ENCODE data around the gene IFT88.

IFT88 gene

DNA sequence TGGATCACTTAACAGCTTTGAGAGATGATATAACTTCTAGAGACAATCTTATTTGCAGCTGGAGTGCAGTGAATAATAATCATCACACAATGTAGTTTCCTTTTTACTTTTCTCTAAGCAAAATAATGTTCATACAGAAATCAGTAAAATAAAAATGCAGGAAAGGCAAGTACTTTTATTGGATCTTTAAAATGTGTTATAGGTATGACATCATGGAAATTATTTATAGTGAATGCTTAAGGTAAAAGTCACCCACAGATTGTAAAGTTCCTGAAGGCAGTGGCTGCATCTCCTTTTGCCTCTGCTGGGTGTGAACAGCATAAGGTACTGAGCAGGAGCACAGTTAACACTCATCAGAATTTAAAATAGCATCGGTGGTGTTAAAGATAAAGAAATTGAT lies 119.2 kb downstream of the IFT88 start:
- DNase-seq (ENCODE audit: low read depth) = no peak

- DNase-seq (ENCODE audit: low read depth) = no peak
These were observed 120.1 kb downstream of the IFT88 start for GRCh38 chr13:20686863-20687579.

DNA sequence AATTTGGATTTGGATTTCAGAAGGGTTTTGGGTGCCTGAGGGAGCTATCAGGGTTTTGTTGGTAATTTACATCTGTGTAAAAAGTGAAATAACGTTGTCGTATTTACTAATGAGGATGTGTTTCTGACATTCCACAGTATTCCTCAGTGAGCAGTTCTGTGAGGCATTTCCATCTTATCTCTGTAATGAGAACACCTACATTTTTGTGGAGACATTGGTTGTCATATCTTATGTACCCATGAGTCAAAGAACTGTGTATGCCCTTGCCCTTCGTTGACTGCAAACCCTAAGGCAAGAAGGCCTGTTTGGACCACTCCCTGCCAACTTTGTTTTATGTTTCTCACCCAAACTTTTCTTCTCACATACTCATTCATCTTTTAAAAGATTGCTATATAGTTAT lies 122.3 kb downstream of the IFT88 start:
- DNase-seq (ENCODE audit: low read depth) = no peak

GRCh38 chr13:20691616-20692015 lies 124.7 kb downstream of the IFT88 start:
- DNase-seq (ENCODE audit: low read depth) = no peak

DNA sequence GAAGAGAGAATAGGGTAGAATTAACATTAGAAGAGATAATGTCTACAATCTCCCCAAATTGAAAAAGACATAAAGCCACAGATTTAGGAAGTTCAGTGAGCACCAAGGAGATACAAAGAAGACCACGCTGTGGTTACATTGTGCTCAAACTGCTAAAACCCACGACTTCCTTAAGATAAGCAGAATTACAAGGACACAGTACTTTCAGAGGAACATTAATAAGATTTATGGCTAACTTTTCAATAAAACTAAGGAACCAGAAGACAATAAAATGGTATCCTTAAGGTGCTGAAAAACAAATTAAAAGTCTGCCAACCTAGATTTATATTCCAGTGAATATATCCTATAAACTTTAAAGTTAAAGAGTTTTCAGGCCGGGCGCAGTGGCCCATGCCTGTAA lies 129.1 kb downstream of the IFT88 start:
- no peak for DNase-seq (ENCODE audit: low read depth)

DNA sequence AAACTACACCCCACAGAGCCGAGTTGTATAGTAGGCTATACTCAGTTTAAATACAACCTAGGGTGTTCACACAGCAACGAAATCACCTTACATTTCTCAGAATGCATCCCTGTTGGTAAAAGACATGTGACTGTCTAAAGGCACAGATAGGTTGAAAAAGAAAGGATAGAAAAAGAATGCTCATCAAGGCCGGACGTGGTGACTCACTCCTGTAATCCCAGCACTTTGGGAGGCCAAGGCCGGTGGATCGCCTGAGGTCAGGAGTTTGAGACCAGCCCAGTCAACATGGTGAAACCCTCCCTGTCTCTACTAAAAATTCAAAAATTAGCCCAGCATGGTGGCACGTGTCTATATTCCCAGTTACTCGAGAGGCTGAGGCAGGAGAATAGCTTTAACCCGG lies 132.8 kb downstream of the IFT88 start:
- no peak for DNase-seq (ENCODE audit: low read depth)

DNA sequence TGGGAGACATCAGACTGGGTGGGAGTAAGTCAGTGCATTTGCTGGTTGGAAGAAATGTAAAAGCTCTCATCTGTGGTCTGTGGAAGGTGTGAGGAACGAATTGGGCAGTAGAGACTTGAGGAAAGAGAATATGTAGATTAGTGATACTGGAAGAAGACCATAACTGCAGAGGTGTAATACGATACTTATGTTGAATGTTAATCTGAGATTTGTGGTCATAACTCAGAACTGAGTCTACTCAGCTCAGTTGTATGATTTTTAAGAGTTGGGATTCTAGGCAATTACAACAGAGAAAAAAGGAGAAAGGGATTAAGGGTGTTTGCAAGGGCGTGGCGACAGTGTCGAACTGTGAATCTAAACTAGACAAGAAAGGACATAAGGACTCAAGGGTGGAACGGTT lies 133.3 kb downstream of the IFT88 start:
- no peak for DNase-seq (ENCODE audit: low read depth)

DNA sequence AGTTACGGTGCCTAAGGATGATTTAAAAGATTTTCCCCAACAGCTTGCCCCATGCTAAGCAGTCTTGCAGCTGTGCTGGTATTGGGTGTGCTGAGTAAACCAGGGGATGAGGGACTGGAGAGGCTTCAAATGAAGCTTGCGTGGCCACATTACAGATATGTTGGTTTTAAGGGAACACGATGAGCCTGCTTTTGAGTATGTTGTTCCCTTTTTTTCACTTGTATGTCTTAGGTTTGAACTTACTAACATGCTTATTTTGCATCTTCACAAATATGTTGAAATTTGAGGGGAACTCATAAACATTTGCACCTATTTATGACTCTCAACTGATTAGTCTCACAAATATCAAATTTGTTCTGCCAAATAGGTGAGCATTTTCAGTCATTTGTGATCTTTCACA lies 134.5 kb downstream of the IFT88 start:
- no peak for DNase-seq (ENCODE audit: low read depth)

DNA sequence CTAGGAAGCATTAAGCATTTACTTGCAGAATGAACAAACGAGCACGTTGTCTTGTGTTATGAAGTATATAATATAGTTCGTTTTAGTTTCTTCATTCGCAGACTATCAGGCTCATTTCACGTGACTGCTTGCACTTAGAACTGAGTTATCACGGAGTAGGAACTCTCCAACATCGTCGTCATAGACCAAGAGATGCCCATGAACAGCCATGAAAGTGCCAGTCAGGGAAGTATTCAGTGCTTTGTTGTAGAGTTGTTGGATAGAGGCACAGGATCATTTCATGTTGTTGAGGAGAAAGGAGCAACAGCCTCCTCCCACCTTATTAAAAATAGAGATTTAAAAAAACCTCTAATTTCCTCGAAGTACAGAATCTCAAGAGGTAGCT lies 135.6 kb downstream of the IFT88 start:
- DNase-seq (ENCODE audit: low read depth) = no peak

DNA sequence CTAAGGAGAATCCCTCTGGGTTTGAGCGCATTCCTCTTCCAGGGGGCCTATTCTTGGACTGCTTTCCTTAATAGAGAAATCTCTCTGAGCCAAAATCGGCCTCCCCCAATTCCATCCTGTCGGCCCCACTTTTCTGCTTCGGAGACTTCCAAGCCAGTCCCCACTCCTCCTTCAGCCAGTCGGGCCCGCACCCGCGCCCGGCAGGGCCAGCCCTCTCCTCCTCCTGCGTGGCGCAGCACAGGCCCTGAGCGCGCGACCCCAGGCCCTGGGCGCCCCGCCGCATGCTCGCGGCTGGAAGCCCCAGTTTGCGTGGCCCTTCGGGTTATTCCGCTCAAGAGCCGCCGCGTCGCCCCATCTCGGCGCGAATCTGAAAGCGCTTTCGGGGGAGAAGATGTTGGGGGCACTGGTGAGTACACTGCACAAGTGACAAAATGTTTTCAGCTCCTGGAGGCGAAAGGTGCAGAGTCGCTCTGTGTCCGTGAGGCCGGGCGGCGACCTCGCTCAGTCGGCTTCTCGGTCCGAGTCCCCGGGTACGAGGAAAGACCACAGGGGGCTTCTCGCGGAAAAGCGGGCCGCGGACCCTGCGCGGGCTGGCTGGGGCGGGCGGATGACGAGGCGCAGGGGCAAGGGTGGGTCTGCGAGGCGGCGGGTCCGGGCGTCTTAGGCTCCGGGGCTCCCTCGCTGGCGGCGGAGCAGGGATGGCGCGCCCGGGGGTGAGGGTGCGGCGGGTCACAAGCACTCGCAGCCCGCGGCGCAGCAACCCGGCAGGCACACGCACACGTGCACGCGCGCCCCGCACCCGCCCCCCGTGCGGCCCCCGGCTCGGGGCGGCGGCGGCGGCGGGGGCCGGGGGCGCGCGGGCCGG lies 136.2 kb downstream of the IFT88 start, which contains the start of gene IL17D:
TSS of gene IL17D (plus strand) at position 785 of the 865 bp plus-strand sequence. CDS start 303 bp downstream, outside the sequence.
- DNase-seq (ENCODE audit: low read depth) = no peak

DNA sequence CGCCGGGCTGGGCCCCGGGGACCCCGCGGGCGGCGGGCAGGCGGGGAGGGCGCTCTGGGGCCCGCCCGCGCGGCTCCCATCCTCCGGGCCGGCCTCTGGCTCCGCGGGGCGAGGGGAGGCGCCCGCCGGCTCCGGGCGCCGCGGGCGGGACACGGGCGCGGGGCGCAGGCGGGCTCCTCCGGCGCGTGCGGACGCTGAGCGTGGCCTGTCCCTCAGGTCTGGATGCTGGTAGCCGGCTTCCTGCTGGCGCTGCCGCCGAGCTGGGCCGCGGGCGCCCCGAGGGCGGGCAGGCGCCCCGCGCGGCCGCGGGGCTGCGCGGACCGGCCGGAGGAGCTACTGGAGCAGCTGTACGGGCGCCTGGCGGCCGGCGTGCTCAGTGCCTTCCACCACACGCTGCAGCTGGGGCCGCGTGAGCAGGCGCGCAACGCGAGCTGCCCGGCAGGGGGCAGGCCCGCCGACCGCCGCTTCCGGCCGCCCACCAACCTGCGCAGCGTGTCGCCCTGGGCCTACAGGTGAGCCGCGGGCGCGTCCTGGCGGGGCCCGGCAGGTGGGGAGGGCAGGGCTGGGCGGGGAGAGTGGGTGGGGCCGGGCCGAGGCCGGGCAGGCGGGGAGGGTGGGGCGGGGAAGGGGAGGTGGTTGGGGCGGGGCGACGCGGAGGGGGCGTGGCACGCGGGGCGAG lies 137.0 kb downstream of the IFT88 start:
- peak; percentile 42 for DNase-seq (ENCODE audit: low read depth)

DNA sequence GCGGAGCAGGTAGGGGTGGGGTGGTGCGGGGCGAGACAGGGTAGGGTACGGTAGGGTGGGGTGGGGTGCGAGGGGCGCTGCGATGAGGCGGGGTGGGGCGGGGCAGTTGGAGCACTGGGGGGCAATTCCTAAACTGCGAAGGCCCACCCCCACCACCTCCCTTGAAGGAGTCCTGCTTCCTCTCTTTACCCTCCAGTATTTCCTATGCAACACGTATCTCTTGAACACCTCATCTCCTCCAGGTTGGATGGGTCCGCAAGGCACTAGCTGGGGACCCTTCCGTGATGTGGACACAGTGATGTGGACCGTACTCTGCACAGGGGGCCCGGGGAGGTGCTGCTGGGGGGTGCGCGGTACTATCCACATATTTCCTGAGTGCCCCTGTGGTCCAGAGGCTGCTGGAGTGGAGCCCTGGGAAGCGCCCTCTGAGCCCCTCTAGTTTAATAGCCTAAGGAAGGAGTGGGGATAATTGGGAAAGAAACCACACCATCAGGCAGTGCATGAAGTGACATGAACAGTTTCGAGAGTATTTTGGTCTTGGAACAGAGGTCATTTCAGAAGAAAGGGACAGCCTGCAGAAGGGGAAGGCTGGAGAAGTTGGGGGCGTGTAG lies 137.6 kb downstream of the IFT88 start:
- DNase-seq (ENCODE audit: low read depth) = no peak

DNA sequence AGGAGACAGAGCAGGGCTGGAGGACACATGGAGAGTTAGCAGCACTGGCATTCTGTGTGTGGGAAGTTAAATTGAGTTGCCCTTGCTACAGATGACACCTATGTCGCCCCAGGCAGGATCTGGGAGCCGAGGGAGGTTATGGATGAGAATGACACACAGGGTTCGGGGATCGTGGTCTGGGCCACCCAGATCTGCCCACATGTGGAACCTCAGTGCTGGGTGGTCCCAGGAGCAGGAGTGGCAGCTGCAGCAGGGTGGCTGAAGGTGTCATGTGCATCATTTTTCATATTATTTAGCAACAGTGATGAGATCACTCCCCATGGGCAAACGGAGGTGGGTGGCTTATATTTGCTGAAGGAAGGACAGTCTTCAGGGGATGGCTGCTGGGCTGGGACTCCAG lies 139.7 kb downstream of the IFT88 start:
- DNase-seq (ENCODE audit: low read depth) = no peak

DNA sequence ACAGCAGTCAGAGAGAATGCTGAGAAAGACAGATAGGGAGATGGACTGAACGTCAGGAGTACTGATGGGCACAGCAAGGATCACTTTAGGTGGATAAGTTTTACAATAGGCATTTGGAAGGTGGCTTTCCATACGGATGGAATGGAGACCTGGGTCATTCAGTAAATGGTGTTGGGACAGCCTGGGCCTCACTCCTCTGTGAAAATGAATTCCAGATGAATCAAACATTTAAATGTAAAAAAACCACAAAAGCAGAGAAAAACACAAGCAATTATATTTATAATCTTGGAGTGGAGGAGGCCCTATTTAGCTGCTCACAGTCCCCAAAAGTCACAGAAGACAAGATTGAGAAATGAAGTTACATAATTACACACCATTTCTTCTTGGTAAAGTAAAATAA lies 141.3 kb downstream of the IFT88 start:
- DNase-seq (ENCODE audit: low read depth) = no peak

- DNase-seq (ENCODE audit: low read depth) = no peak
These were observed 142.4 kb downstream of the IFT88 start for GRCh38 chr13:20709369-20709768.

DNA sequence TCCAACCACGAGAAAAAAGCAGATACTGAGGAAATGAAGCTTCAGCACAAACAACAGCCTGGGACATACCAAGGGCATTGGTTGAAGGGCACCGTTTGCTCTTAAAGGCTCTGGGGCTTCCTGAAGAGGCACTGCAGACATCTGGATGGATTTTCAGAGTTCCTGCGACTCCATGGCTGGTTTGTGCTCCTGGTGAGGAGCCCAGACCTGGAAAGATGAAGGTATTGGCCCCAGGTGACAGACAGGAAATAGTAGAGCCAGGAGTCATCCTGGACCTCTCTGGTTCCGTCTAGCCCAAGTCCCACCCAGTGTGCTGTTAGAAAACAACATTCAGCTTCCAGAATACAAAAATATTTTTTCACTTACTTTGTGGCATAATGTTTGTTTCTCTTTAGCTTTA lies 142.8 kb downstream of the IFT88 start:
- DNase-seq (ENCODE audit: low read depth) = no peak

DNA sequence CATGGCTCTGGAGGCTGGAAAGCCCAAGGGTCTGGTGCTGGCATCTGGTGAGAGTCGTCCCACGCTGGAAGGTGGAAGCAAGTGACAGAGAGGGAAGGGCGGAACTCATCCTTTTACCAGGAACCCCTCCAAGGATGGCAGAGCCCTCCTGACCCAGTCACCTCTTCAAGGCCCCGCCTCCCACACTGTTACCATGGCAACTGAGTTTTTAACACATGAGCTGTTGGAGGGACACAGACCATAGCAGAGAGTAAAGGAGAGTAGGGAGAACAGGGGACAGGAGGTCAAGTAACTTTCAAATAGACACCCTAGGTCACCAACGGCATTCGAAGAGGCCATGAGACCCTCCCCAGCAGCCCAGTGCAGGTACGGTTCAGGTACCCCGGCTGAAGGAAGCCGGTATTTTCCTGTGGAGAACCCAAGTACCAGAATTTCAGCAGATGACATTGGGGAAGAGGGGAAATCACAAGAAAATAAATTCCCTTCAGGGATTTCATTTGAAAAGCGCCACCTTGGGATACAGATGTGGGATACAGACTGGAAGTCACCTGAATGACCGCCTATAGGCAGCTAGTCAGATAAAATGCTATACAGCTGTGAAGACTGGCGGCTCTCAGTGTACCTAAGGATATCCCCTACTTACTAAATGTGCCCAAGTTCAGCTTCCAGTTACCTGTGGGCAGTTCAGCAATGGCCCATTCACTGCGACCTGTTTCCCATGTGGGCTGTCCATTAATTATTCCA lies 144.5 kb downstream of the IFT88 start:
- DNase-seq (ENCODE audit: low read depth) = no peak

DNA sequence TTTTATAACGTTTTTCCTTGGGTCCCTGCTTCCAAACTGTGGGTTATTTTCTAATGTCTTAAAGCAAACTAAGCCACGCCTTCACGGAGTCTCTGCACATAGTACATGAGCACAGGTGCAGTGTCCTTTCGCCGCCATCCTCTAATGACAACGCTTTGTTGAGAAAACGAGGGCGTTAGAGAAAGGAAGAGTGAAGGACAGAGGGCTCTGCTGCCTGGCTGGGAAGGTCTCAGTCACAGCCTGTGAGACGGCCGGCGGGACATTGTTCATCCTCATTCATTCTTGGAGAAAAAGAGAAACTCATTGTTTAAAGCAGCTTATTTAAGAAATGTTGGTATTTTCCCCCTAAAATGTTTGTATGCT lies 146.0 kb downstream of the IFT88 start:
- no peak for DNase-seq (ENCODE audit: low read depth)

- DNase-seq (ENCODE audit: low read depth) = no peak
These were observed 146.8 kb downstream of the IFT88 start for GRCh38 chr13:20713751-20714150.

DNA sequence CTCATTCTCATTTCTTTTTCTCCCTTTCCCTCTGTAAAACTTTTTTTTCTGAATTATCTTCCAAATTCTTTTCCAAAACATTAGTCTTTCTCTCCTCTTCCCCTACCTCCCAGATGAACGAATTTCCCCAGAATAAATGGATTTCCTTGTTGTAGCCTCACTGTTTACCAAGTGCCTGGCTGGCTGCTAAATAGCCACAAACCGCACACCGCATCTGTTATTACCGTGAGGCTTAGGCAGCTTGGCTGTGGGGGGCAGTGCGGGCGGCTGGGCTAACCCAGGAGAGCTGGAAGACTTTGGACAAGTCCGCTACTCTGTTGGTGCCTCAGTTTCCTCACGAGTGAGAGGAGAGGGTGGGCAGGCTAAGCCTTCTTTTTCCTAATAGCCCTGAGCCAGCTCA lies 147.2 kb downstream of the IFT88 start:
- DNase-seq (ENCODE audit: low read depth) = no peak

- no peak for DNase-seq (ENCODE audit: low read depth)
These were observed 147.8 kb downstream of the IFT88 start for GRCh38 chr13:20714563-20715329.
